NK-92 treated with Interleukin-12 subunit alpha and Interleukin-12 subunit beta, amount 100 ng/mL, for 24 hours (cell line): ENCODE data around the gene ZC3H13.

ENCODE experiments used
- DNase-seq: peaks from one replicate; lab custom pipeline; 2025; lab: John Stamatoyannopoulos, UW

The ZC3H13 gene

DNA sequence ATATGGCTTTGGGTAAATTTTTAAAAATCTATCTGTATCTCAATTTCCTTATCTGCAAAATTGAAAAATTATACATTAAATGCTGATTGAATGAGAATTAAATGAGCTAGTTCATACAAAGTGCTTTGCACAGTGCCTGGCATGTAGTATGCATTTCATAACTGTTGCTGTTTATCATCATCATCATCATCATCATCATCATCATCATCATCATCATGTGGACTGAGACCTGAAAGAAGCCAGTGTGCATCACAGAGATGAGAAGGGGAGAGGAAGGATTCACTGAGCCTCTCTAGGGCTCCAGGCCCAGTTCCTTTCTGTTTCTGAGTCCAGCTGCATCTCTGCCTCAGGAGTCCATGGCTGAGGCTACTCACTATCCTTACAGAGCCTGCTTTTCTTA is 6.9 kb upstream of the ZC3H13 start:
- DNase-seq, result no peak

DNA sequence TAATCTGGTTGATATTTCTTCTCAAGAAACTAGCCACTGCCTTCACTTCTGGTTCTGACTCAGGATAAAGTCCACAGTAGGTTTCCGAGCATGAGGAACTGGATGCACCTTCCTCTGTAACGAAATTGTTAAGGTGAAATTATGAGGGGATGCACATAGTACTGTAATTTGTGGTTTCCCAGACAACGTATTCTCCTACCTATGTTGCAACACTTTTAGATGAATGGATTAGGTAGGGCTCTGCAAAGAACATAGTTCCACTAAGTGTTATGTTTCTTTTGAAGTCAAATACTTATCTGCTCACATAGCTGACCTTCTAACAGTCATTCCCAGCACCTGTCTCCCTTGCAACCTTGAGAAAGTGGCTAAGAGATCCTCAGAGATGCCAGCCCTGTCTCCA is 5.7 kb upstream of the ZC3H13 start:
- no peak for DNase-seq

GRCh38 chr13:46057256-46058015 is 4.9 kb upstream of the ZC3H13 start:
- no peak for DNase-seq

DNA sequence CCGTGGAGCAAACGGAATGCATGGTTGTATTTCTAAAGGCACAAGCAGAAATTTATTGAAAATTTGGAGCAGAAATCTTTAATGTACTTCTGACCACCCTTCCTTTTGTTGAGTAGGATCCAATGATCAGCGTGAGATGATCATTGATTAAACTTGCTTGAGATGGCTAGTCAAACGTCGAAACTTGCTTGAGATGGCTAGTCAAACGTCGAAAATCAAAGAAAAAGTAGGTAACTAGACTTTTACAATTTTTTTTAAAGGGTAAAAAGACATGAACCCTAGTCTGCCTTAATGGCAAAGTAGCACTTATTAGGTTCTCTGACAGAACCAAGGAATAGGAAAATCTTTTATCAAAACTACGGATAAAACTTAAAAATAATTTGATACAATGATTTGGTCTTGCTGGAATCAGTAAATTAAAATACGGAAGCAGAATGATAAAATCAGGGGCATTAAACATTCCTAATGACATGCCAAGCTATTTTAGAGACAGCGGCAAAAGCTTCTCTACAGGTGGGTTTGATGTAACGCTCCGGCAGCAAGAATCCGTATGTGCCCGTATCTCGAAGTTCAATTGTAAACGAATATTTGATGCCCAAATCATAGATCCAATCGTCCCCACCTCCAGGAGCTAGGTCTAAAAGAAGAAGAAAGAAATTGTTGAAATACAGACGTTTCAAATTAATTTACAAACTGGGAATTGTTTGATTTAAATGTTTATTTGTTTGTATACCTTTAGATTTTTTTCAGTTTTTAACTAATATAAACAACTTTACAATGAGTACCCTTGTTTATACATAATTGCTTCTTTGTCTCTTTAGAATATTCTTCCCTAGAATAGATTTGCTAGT is 841 bp upstream of the ZC3H13 start:
- DNase-seq, result no peak

DNA sequence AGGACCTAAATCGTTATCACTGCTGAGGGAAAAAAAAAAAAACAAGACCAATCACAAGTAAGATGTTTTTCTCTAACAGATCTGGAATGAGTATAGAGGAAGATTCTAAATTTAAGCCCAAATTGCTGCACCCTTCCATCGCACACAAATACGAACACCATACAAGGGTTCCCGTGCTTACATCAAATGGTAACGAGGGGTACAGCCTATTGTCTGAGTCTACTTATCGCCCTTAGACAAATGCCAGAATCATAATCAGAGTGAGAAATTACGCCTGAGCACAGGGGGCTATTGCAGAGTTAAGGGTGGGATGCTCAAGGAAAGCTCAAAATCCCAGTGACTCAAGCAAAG is 603 bp downstream of the ZC3H13 start:
- no peak for DNase-seq

GRCh38 chr13:46050771-46051170 is 1.8 kb downstream of the ZC3H13 start:
- DNase-seq, result no peak

DNA sequence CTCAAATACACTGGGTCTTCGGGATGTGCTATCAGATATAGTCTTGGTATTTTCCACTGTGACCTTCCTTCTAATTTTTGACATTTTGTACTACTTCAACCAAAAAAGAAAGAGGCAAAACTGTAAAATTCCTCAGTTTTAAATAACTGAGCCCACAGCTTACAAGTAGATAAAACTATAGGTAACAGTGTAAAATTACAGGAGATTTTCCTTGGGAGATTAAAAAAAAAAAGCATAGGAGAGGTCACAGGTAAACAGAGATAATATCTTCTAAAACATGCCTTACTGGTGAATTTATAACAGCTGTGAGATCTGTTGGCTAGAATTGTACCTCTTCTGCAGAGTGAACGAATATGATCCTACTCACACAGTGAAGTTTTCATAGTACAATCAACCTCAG is 7.1 kb downstream of the ZC3H13 start:
- no peak for DNase-seq

DNA sequence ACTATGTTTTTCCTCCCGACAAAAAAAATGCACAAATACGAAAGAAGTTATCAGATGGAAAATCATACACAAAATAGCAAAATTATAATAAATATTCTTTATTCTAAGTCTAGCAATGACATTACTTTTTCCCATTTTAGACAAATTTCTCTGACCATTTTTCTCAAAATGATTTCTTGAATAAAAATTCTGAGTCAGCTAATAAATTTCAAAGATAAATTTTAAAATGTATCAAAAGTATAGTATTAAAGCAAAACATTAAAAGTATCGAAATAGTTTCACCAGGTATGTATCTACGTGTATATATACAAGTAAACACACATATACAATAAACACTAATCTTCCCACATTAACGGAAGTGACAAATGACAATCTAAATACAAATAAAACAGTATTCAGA is 8.9 kb downstream of the ZC3H13 start:
- no peak for DNase-seq

- DNase-seq, result no peak
These were observed 11.1 kb downstream of the ZC3H13 start for GRCh38 chr13:46041419-46041839.

DNA sequence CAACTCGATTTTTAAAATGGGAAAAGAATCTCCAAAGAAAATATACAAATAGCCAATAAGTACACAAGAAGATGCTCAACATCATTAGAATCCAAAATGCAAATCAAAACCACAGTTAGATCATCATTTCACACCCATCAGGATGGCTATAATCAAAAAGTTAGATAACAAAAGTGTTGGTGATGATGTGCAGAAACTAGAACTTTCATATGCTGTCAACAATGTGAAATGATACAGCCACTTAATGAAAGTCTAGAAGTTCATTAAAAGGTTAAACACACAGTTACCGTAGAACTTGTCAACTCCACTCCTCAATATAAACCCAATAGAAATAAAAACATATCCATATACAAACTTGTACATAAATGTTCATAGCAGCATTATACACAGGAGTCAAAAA is 11.8 kb downstream of the ZC3H13 start:
- DNase-seq, result no peak

- DNase-seq, result no peak
These were observed 12.9 kb downstream of the ZC3H13 start for GRCh38 chr13:46039411-46040182.

- DNase-seq, result no peak
These were observed 14.2 kb downstream of the ZC3H13 start for GRCh38 chr13:46038296-46038695.

- no peak for DNase-seq
These were observed 17.5 kb downstream of the ZC3H13 start for GRCh38 chr13:46035066-46035465.

- DNase-seq, result no peak
These were observed 20.2 kb downstream of the ZC3H13 start for GRCh38 chr13:46032341-46032740.

GRCh38 chr13:46031581-46032263 is 20.8 kb downstream of the ZC3H13 start:
- no peak for DNase-seq

DNA sequence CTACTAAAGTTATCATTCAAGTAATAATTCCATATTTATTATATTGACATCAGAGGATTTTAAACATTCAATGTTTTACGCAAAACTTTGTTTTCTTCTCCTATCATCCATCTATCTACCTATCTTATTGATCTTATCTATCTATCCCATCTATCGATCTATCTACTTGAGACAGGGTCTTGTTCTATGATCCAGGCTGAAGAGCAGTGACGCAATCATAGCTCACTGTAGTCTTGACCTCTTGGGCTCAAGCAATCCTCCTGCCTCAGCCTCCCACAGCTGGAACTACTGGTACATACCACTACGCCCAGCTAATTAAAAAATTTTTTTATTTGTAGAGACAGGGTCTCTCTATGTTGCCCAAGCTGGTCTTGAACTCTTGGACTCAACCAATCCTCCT is 27.4 kb downstream of the ZC3H13 start:
- DNase-seq, result no peak

GRCh38 chr13:46022481-46022880 is 30.1 kb downstream of the ZC3H13 start:
- DNase-seq, result no peak

- DNase-seq, result no peak
These were observed 36.3 kb downstream of the ZC3H13 start for GRCh38 chr13:46016216-46016615.

- no peak for DNase-seq
These were observed 37.2 kb downstream of the ZC3H13 start for GRCh38 chr13:46015366-46015765.

GRCh38 chr13:46012404-46012803 is 40.1 kb downstream of the ZC3H13 start:
- no peak for DNase-seq

- no peak for DNase-seq
These were observed 42.4 kb downstream of the ZC3H13 start for GRCh38 chr13:46010148-46010547.

DNA sequence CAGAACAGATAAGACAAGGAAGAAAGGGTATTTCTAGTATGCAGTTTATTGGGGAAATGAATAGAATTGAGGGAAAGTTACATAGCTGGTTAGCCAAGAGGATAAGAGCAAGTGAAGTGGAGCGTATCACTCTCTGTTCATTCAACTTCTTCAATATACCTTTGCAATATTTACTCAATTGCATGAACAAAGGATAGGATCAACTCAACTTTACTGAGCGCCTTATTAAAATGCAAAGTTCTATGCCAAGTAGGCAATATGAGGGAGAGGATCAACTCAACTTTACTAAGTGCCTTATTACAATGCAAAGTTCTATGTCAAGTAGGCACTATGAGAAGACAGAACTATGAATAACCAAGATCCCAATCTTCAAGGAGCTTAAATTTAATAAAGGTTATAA is 43.9 kb downstream of the ZC3H13 start:
- no peak for DNase-seq
